IMR-90 (cell line): Measurements from ENCODE around the gene BTG4. TPM values are rescaled to one million over a fixed set of nuclear protein-coding genes. Genes with fewer than 3 reads are reported as not detected.

Experiments
- ATAC-seq: fragments of 200-7000 bp; cut with Tn5 transposase; 2 replicates; pipeline ENCODE4 v1.9.1; 2020; ENCODE audit warnings: low read depth, mild to moderate bottlenecking, moderate library complexity
- BruUV-seq: library from RNA; stranded (reverse); fragments of 400-500 nt; replicated peaks from 2 replicates; lab custom pipeline; 2021; lab: Mats Ljungman, UMichigan
- CTCF ChIA-PET: fragments of 300-600 bp; formaldehyde crosslinking; extraction: SDS; loops from one replicate; lab custom pipeline; 2021; ENCODE audit warnings: antibody characterized with exemption; lab: Yijun Ruan, JAX
- POLR2A ChIA-PET: fragments of 300-600 bp; sonication (Branson Sonifier 250); formaldehyde crosslinking; loops from one replicate; lab custom pipeline; 2022; ENCODE audit warnings: antibody characterized with exemption; ENCODE audit not compliant: unreplicated experiment; lab: Charles Lee
- DNase-seq: peaks from one replicate; pipeline ENCODE4 v3.0.0; 2013
- H2AFZ ChIP-seq: replicated peaks from 2 replicates; pipeline ENCODE3; 2013; ENCODE audit warnings: low read length, mild to moderate bottlenecking; ENCODE audit not compliant: poor library complexity
- H2AK5ac ChIP-seq: 2 replicates; pipeline ENCODE4 v1.6.1; 2013; ENCODE audit warnings: low read depth, low read length, inconsistent platforms
- H2AK9ac ChIP-seq: replicated peaks from 2 replicates; pipeline ENCODE3; 2013; ENCODE audit warnings: mild to moderate bottlenecking, low read depth, low read length, moderate library complexity; ENCODE audit not compliant: poor library complexity
- H2BK120ac ChIP-seq: 2 replicates; pipeline ENCODE4 v1.6.1; 2013; ENCODE audit warnings: low read depth, low read length, inconsistent platforms
- H2BK15ac ChIP-seq: 3 replicates; pipeline ENCODE4 v1.6.1; 2013; ENCODE audit warnings: low read depth, low read length, inconsistent platforms
- H2BK20ac ChIP-seq: 2 replicates; pipeline ENCODE4 v1.6.1; 2013; ENCODE audit warnings: low read depth, mild to moderate bottlenecking, inconsistent platforms, low read length, moderate library complexity
- H2BK5ac ChIP-seq: 2 replicates; pipeline ENCODE4 v1.6.1; 2013; ENCODE audit warnings: mild to moderate bottlenecking, low read depth, low read length, inconsistent platforms; ENCODE audit not compliant: poor library complexity, severe bottlenecking
- H3K14ac ChIP-seq: replicated peaks from 2 replicates; pipeline ENCODE4 v1.6.1; 2013; ENCODE audit warnings: low read depth, low read length, inconsistent platforms
- H3K18ac ChIP-seq: 2 replicates; pipeline ENCODE4 v1.6.1; 2013; ENCODE audit warnings: low read depth, low read length, control low read depth
- H3K23ac ChIP-seq: 2 replicates; pipeline ENCODE4 v1.6.1; 2013; ENCODE audit warnings: low read depth, low read length, inconsistent platforms
- H3K27ac ChIP-seq: 2 replicates; pipeline ENCODE4 v1.5.1; 2013; ENCODE audit warnings: mild to moderate bottlenecking, control low read depth, low read length; ENCODE audit not compliant: insufficient read depth
- H3K27me3 ChIP-seq: 2 replicates; pipeline ENCODE4 v1.6.1; 2013; ENCODE audit warnings: low read length; ENCODE audit not compliant: control insufficient read depth, insufficient read depth
- H3K36me3 ChIP-seq: 2 replicates; pipeline ENCODE4 v1.6.1; 2013; ENCODE audit warnings: low read length, mixed read lengths; ENCODE audit not compliant: control insufficient read depth, insufficient read depth
- H3K4ac ChIP-seq: 2 replicates; pipeline ENCODE4 v1.6.1; 2013; ENCODE audit warnings: low read depth, low read length, inconsistent platforms
- H3K4me1 ChIP-seq: 2 replicates; pipeline ENCODE4 v1.6.1; 2013; ENCODE audit warnings: low read length, mixed read lengths; ENCODE audit not compliant: control insufficient read depth, insufficient read depth
- H3K4me2 ChIP-seq: 2 replicates; pipeline ENCODE4 v1.6.1; 2013; ENCODE audit warnings: low read depth, mild to moderate bottlenecking, control low read depth, low read length, moderate library complexity
- H3K4me3 ChIP-seq: 2 replicates; pipeline ENCODE4 v1.5.1; 2013; ENCODE audit warnings: low read depth, mild to moderate bottlenecking, control low read depth, low read length, moderate library complexity; ENCODE audit not compliant: insufficient read depth
- H3K56ac ChIP-seq: 2 replicates; pipeline ENCODE4 v1.6.1; 2013; ENCODE audit warnings: low read length, inconsistent platforms; ENCODE audit not compliant: insufficient read depth; ENCODE audit errors: extremely low read depth
- H3K79me1 ChIP-seq, 2 experiments: 2 replicates each; pipeline ENCODE4 v1.6.1; 2013; ENCODE audit warnings: low read length in 2 of 2, inconsistent platforms in 1 of 2, low read depth in 1 of 2
- H3K9ac ChIP-seq: 2 replicates; pipeline ENCODE4 v1.6.1; 2013; ENCODE audit warnings: low read depth, low read length, control low read depth
- H3K9me1 ChIP-seq: 2 replicates; pipeline ENCODE4 v1.6.1; 2013; ENCODE audit warnings: low read length, inconsistent platforms; ENCODE audit not compliant: insufficient read depth
- H3K9me3 ChIP-seq: 2 replicates; pipeline ENCODE4 v1.6.1; 2013; ENCODE audit warnings: low read length; ENCODE audit not compliant: control insufficient read depth, insufficient read depth
- H4K20me1 ChIP-seq: 2 replicates; pipeline ENCODE4 v1.6.1; 2013; ENCODE audit warnings: low read length, inconsistent platforms; ENCODE audit not compliant: insufficient read depth
- H4K5ac ChIP-seq: 2 replicates; pipeline ENCODE4 v1.6.1; 2013; ENCODE audit warnings: mild to moderate bottlenecking, low read depth, low read length, control low read depth
- H4K8ac ChIP-seq, 2 experiments: 2 replicates each; pipeline ENCODE4 v1.6.1; 2013; ENCODE audit warnings: low read depth in 2 of 2, low read length in 2 of 2, control low read depth in 1 of 2, inconsistent platforms in 1 of 2
- H4K91ac ChIP-seq: 2 replicates; pipeline ENCODE4 v1.6.1; 2013; ENCODE audit warnings: low read depth, low read length, inconsistent platforms; ENCODE audit not compliant: insufficient read depth
- BHLHE40 ChIP-seq: fragments of 150-350 bp; IDR thresholded peaks from 2 replicates; pipeline ENCODE4 v1.6.1; 2016; ENCODE audit warnings: mild to moderate bottlenecking, low read depth, low read length
- CEBPB ChIP-seq: IDR thresholded peaks from 2 replicates; pipeline ENCODE4 v1.6.1; 2012; ENCODE audit warnings: low read depth, low read length, improper control_type of control experiment
- CHD1 ChIP-seq: IDR thresholded peaks from 2 replicates; pipeline ENCODE4 v1.6.1; 2012; ENCODE audit warnings: low read depth, low read length, improper control_type of control experiment
- FOS ChIP-seq: fragments of 150-350 bp; IDR thresholded peaks from 2 replicates; pipeline ENCODE4 v1.6.1; 2016; ENCODE audit warnings: low read depth, low read length
- MAFK ChIP-seq: IDR thresholded peaks from 2 replicates; pipeline ENCODE4 v1.6.1; 2012; ENCODE audit warnings: low read depth, low read length, improper control_type of control experiment
- MAZ ChIP-seq: IDR thresholded peaks from 2 replicates; pipeline ENCODE4 v1.6.1; 2012; ENCODE audit warnings: low read depth, mild to moderate bottlenecking, low read length, improper control_type of control experiment, moderate library complexity, borderline replicate concordance
- MXI1 ChIP-seq: IDR thresholded peaks from 2 replicates; pipeline ENCODE4 v1.6.1; 2012; ENCODE audit warnings: low read depth, mild to moderate bottlenecking, low read length, moderate library complexity, borderline replicate concordance
- NFE2L2 ChIP-seq: fragments of 150-350 bp; IDR thresholded peaks from 2 replicates; pipeline ENCODE4 v1.6.1; 2016; ENCODE audit warnings: low read depth, mild to moderate bottlenecking, low read length
- POLR2A ChIP-seq: IDR thresholded peaks from 2 replicates; pipeline ENCODE4 v1.6.1; 2012; ENCODE audit warnings: mild to moderate bottlenecking, low read depth, low read length
- RAD21 ChIP-seq: IDR thresholded peaks from 2 replicates; pipeline ENCODE4 v1.6.1; 2012; ENCODE audit warnings: low read length, improper control_type of control experiment
- RCOR1 ChIP-seq: IDR thresholded peaks from 2 replicates; pipeline ENCODE4 v1.6.1; 2012; ENCODE audit warnings: mild to moderate bottlenecking, low read length, improper control_type of control experiment; ENCODE audit not compliant: insufficient replicate concordance
- RFX5 ChIP-seq: IDR thresholded peaks from 2 replicates; pipeline ENCODE4 v1.8.0; 2012; ENCODE audit warnings: low read depth, mild to moderate bottlenecking, low read length, moderate library complexity
- SMC3 ChIP-seq: fragments of 150-350 bp; IDR thresholded peaks from 2 replicates; pipeline ENCODE4 v1.6.1; 2016; ENCODE audit warnings: low read depth, mild to moderate bottlenecking, antibody characterized with exemption, low read length, moderate library complexity
- WGBS, 2 experiments: methylation state at CpG; one replicate each; pipeline versions ENCODE4 v1.1.5 to v1.1.7; 2013; ENCODE audit warnings: missing lambda C conversion rate in 2 of 2; ENCODE audit not compliant: insufficient read length in 1 of 2; ENCODE audit errors: extremely low coverage in 2 of 2; 5-methylcytosine and 5-hydroxymethylcytosine counted together
- dilution Hi-C: fragments of 300-500 bp; cut with HindIII; formaldehyde crosslinking; loops from one replicate; pipeline ENCODE4 v1.14.3; 2018; ENCODE audit warnings: low sequenced_read_pairs; ENCODE audit not compliant: unreplicated experiment
- in situ Hi-C: fragments of 300-500 bp; cut with MboI; formaldehyde crosslinking; loops from 3 replicates; pipeline ENCODE4 v1.14.3; 2019; ENCODE audit warnings: low sequenced_read_pairs, inconsistent platforms, mixed read lengths
- intact Hi-C: fragments of 100-400 bp; cut with micrococcal nuclease; formaldehyde crosslinking; loops from 2 replicates; pipeline ENCODE4 v1.10.0; 2022
- polyA plus RNA-seq, 3 experiments: library from polyadenylated mRNA; depleted of rRNA; stranded (reverse); fragments of >200 nt; gene quantifications; 2 replicates each; pipeline ENCODE4 v1.2.3, GENCODE V29; 2012; ENCODE audit warnings: low replicate concordance in 1 of 3
- total RNA-seq: library from RNA; depleted of rRNA; stranded (reverse); fragments of >200 nt; gene quantifications from 2 replicates; pipeline ENCODE4 v1.2.3, GENCODE V29; 2012
- TF ChIP-seq, protein P1 (sequence below): conservative IDR thresholded peaks from 2 replicates; pipeline ENCODE4 v1.5.1; 2012; ENCODE audit warnings: mild to moderate bottlenecking, low read depth, low read length, improper control_type of control experiment
- TF ChIP-seq, protein P2 (sequence below): fragments of 150-350 bp; IDR thresholded peaks from 2 replicates; pipeline ENCODE4 v1.6.1; 2016; ENCODE audit warnings: low read depth, mild to moderate bottlenecking, low read length, moderate library complexity, borderline replicate concordance
- TF ChIP-seq, protein P3 (sequence below): fragments of 150-350 bp; IDR thresholded peaks from 2 replicates; pipeline ENCODE4 v1.6.1; 2017; ENCODE audit warnings: mild to moderate bottlenecking, antibody characterized with exemption, low read length, low read depth

Gene BTG4
- total and polyA plus RNA-seq, 2 of the 4 experiments (the other 2 are of a cell fraction), result not detected

DNA sequence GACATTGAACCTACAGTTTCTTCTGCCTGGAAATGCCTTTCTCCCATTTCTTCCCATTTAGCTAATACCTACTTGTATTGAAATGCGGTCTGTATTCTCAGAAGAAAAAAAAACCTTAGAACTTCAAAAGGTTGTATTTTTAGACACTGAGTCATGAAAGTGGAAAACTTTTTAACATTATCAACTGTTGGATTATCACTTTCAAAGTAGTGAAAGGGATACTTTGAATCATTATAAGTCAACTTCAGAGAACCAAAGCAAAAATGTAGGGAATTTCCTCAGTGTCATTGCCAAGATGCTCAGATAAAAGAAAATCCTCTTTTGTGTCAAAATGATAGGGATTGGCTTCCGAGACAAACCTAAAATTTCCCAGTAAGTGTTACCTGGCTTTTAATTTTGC lies 8.9 kb upstream of the BTG4 start:
- no peak overlapping the region for H3K4ac ChIP-seq
- peak overlapping the region; percentile 48; the same call in 1 of the 2 replicates for H3K18ac ChIP-seq
- H3K14ac ChIP-seq, result no peak overlapping the region
- no peak overlapping the region for H2BK120ac ChIP-seq
- no TSS peak for BruUV-seq
- WGBS, 2 experiments, result no CpG with 5 or more reads among the region's 2 CpGs
- no peak overlapping the region for H3K4me2 ChIP-seq
- no peak overlapping the region for H2AK9ac ChIP-seq
- no peaks in the 10 kb centered on the region for H3K27me3 ChIP-seq
- H4K8ac ChIP-seq, result no peak overlapping the region
- H2BK20ac ChIP-seq, result no peak overlapping the region
- dilution Hi-C loops (no loop called here), in situ Hi-C loops (no loop called here), intact Hi-C loops (no loop called here)
- H2BK5ac ChIP-seq, result no peak overlapping the region
- ChIA-PET POLR2A (interaction anchor here (0.5 kb wide), 1 partner anchor 9 kb away, joined by 3 read pairs; the partner anchor contains the start of gene BTG4), CTCF (interaction anchor here (0.6 kb wide), 1 partner anchor 559 kb away, joined by 3 read pairs; no protein-coding TSS in a partner anchor)
- H3K9me3 ChIP-seq, result no peaks in the 10 kb centered on the region
- H3K9me1 ChIP-seq, result 0 out of 2 replicates have a peak, but pooled peaks cover 3% of the 10 kb centered on the region
- no peak for TF ChIP-seq CHD1
- TF ChIP-seq MAFK, result no peak
- TF ChIP-seq MAZ, result no peak
- TF ChIP-seq CEBPB, result no peak
- no peak for TF ChIP-seq RAD21
- no peak for TF ChIP-seq MXI1
- TF ChIP-seq NFE2L2, result no peak
- TF ChIP-seq, protein P1, sequence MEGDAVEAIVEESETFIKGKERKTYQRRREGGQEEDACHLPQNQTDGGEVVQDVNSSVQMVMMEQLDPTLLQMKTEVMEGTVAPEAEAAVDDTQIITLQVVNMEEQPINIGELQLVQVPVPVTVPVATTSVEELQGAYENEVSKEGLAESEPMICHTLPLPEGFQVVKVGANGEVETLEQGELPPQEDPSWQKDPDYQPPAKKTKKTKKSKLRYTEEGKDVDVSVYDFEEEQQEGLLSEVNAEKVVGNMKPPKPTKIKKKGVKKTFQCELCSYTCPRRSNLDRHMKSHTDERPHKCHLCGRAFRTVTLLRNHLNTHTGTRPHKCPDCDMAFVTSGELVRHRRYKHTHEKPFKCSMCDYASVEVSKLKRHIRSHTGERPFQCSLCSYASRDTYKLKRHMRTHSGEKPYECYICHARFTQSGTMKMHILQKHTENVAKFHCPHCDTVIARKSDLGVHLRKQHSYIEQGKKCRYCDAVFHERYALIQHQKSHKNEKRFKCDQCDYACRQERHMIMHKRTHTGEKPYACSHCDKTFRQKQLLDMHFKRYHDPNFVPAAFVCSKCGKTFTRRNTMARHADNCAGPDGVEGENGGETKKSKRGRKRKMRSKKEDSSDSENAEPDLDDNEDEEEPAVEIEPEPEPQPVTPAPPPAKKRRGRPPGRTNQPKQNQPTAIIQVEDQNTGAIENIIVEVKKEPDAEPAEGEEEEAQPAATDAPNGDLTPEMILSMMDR, result no peak
- TF ChIP-seq POLR2A, result no peak
- TF ChIP-seq BHLHE40, result no peak
- TF ChIP-seq RFX5, result no peak
- no peak for TF ChIP-seq FOS
- TF ChIP-seq, protein P2, sequence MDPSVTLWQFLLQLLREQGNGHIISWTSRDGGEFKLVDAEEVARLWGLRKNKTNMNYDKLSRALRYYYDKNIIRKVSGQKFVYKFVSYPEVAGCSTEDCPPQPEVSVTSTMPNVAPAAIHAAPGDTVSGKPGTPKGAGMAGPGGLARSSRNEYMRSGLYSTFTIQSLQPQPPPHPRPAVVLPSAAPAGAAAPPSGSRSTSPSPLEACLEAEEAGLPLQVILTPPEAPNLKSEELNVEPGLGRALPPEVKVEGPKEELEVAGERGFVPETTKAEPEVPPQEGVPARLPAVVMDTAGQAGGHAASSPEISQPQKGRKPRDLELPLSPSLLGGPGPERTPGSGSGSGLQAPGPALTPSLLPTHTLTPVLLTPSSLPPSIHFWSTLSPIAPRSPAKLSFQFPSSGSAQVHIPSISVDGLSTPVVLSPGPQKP, result no peak
- no peak for TF ChIP-seq RCOR1
- TF ChIP-seq, protein P3, sequence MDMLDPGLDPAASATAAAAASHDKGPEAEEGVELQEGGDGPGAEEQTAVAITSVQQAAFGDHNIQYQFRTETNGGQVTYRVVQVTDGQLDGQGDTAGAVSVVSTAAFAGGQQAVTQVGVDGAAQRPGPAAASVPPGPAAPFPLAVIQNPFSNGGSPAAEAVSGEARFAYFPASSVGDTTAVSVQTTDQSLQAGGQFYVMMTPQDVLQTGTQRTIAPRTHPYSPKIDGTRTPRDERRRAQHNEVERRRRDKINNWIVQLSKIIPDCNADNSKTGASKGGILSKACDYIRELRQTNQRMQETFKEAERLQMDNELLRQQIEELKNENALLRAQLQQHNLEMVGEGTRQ, result no peak
- TF ChIP-seq SMC3, result no peak
- H3K23ac ChIP-seq, result no peak overlapping the region
- ATAC-seq (no peak), DNase-seq (peak; percentile 34)
- no peak overlapping the region for H2AK5ac ChIP-seq
- H3K9ac ChIP-seq, result no peak overlapping the region
- H3K36me3 ChIP-seq, result no peaks in the 10 kb centered on the region
- H2BK15ac ChIP-seq, result no peak overlapping the region
- no peak overlapping the region for H4K91ac ChIP-seq
- peaks cover 5% of the 10 kb centered on the region; the same call in 1 of the 2 replicates for H3K4me1 ChIP-seq
- no peaks in the 10 kb centered on the region for H3K79me1 ChIP-seq
- H4K5ac ChIP-seq, result no peak overlapping the region; the same call in 1 of the 2 replicates
- no peak overlapping the region for H3K27ac ChIP-seq
- H2AFZ ChIP-seq, result no peak overlapping the region
- H3K56ac ChIP-seq, result no peak overlapping the region
- H3K4me3 ChIP-seq, result no peak overlapping the region
- H4K20me1 ChIP-seq, result no peaks in the 10 kb centered on the region
